SW480 (cell line): ENCODE results near the gene RNF32.
"Not testable (repeated sequence)": the region's sequence is repeated elsewhere in the genome, so short reads cannot be mapped to it uniquely, and the experiment has no call there.

ENCODE experiments used
- DNase-seq: peaks from one replicate; pipeline ENCODE4 v3.0.0-alpha.2; 2016; ENCODE audit warnings: low spot score

RNF32 gene

GRCh38 chr7:156676263-156676662 is 35.7 kb downstream of the RNF32 start:
- no peak for DNase-seq

GRCh38 chr7:156677374-156678054 is 36.9 kb downstream of the RNF32 start:
- DNase-seq, result no peak

- DNase-seq, result no peak
These were observed 39.7 kb downstream of the RNF32 start for GRCh38 chr7:156680281-156680680.

GRCh38 chr7:156682928-156683327 is 42.4 kb downstream of the RNF32 start:
- no peak for DNase-seq

- DNase-seq, result no peak
These were observed 43.7 kb downstream of the RNF32 start for GRCh38 chr7:156684251-156684650.

- no peak for DNase-seq
These were observed 44.1 kb downstream of the RNF32 start for GRCh38 chr7:156684661-156685060.

- DNase-seq, result no peak
These were observed 51.2 kb downstream of the RNF32 start for GRCh38 chr7:156691764-156692163.

- DNase-seq, result no peak
These were observed 52.3 kb downstream of the RNF32 start for GRCh38 chr7:156692849-156693248.

- DNase-seq, result no peak
These were observed 53.1 kb downstream of the RNF32 start for GRCh38 chr7:156693627-156694026.

- not testable (repeated sequence) for DNase-seq
These were observed 56.7 kb downstream of the RNF32 start for GRCh38 chr7:156697283-156697682.

GRCh38 chr7:156698512-156698911 is 57.9 kb downstream of the RNF32 start:
- not testable (repeated sequence) for DNase-seq

GRCh38 chr7:156701787-156702186 is 61.2 kb downstream of the RNF32 start:
- DNase-seq, result not testable (repeated sequence)

- no peak for DNase-seq
These were observed 61.8 kb downstream of the RNF32 start for GRCh38 chr7:156702399-156702798.

- DNase-seq, result no peak
These were observed 62.6 kb downstream of the RNF32 start for GRCh38 chr7:156703209-156703608.

- DNase-seq, result no peak
These were observed 63.4 kb downstream of the RNF32 start for GRCh38 chr7:156703773-156704482.

GRCh38 chr7:156722043-156722826 is 81.7 kb downstream of the RNF32 start:
- no peak for DNase-seq

- no peak for DNase-seq
These were observed 84.5 kb downstream of the RNF32 start for GRCh38 chr7:156725073-156725472.

GRCh38 chr7:156725936-156726335 is 85.4 kb downstream of the RNF32 start:
- no peak for DNase-seq
